Spleen (tissue), 7 donors: Measurements from ENCODE around the gene COL5A1.

ENCODE experiments used
- CTCF ChIP-seq, 11 experiments: fragments of 200-600 bp in 7 of 11; fragments of 450-650 bp in 4 of 11; sonication (generic) in 4 of 11; IDR thresholded peaks in 8 of 11; conservative IDR thresholded peaks in 3 of 11; 1 replicate in 7 of 11; 2 replicates in 4 of 11; pipeline versions ENCODE4 v1.4.0 to v1.8.0; 2016 to 2021; ENCODE audit warnings: antibody characterized with exemption in 11 of 11, inconsistent platforms in 4 of 11, mild to moderate bottlenecking in 1 of 11
- POLR2A ChIP-seq, 3 donors: fragments of 450-650 bp; IDR thresholded peaks; one replicate each; pipeline ENCODE4 v1.5.1; 2017; ENCODE audit warnings: antibody characterized with exemption in 3 of 3, mild to moderate bottlenecking in 1 of 3
- POLR2AphosphoS5 ChIP-seq, 3 donors: sonication (generic); formaldehyde crosslinking; IDR thresholded peaks; one replicate each; pipeline ENCODE4 v1.5.1; 2017; ENCODE audit warnings: antibody characterized with exemption in 3 of 3
- donor health status: DM: no; HTN: no; CAD: no; lungs with moderate emphysema.
- donor health status: DM: no; HTN: no; CAD: no.
- donor health status: DM: no; HTN: no; CAD: no.

GRCh38 chr9:134861595-134862334 lies 220.2 kb downstream of the COL5A1 start:
- peak in 2 of 3 donors; percentile 41 to 70 for TF ChIP-seq POLR2AphosphoS5 (IDR thresholded peaks at IDR 0.05)
- no peak for TF ChIP-seq CTCF (IDR thresholded peaks at IDR 0.05 in 8 of 11, conservative IDR thresholded peaks at IDR 0.05 in 3 of 11)
- no peak for TF ChIP-seq POLR2A (IDR thresholded peaks at IDR 0.05)
